OCI-LY7 (cell line): Measurements from ENCODE around the gene DGLUCY. TPM values are rescaled to one million over a fixed set of nuclear protein-coding genes. Genes with fewer than 3 reads are reported as not detected.

Experiments
- BruUV-seq: library from RNA; stranded (reverse); fragments of 400-500 nt; replicated peaks from 2 replicates; lab custom pipeline; 2021; lab: Mats Ljungman, UMichigan
- CTCF ChIA-PET: fragments of 300-600 bp; sonication (Branson Sonifier 250); formaldehyde crosslinking; loops from one replicate; lab custom pipeline; 2022; ENCODE audit warnings: antibody characterized with exemption; ENCODE audit not compliant: unreplicated experiment; lab: Charles Lee
- POLR2A ChIA-PET: fragments of 300-600 bp; sonication (Branson Sonifier 250); formaldehyde crosslinking; loops from one replicate; lab custom pipeline; 2022; ENCODE audit warnings: antibody characterized with exemption; lab: Charles Lee
- DNase-seq: peaks from one replicate; pipeline ENCODE4 v3.0.0-alpha.2; 2015; ENCODE audit warnings: low spot score
- H2AFZ ChIP-seq: fragments of 200-600 bp; sonication (generic), shearing (Covaris generic); 2 replicates; pipeline ENCODE4 v1.6.1; 2014; ENCODE audit warnings: mild to moderate bottlenecking, antibody characterized with exemption, low read length, moderate library complexity
- H3K27ac ChIP-seq: fragments of 200-600 bp; sonication (generic); 2 replicates; pipeline ENCODE4 v1.5.1; 2014; ENCODE audit warnings: mixed run types, low read depth, mild to moderate bottlenecking, moderate library complexity, low read length, inconsistent platforms; ENCODE audit not compliant: poor library complexity, severe bottlenecking
- H3K36me3 ChIP-seq: fragments of 200-600 bp; sonication (generic); 2 replicates; pipeline ENCODE4 v1.6.1; 2014; ENCODE audit warnings: mild to moderate bottlenecking, antibody characterized with exemption, low read length, moderate library complexity, mixed read lengths; ENCODE audit not compliant: insufficient read depth
- H3K4me1 ChIP-seq: fragments of 200-600 bp; sonication (generic); 2 replicates; pipeline ENCODE4 v1.5.1; 2014; ENCODE audit warnings: mild to moderate bottlenecking, low read length; ENCODE audit not compliant: insufficient read depth, poor library complexity, severe bottlenecking
- H3K4me2 ChIP-seq: fragments of 200-600 bp; sonication (generic); 2 replicates; pipeline ENCODE4 v1.6.1; 2014; ENCODE audit warnings: mild to moderate bottlenecking, low read length
- H3K4me3 ChIP-seq: fragments of 200-600 bp; sonication (generic); 2 replicates; pipeline ENCODE4 v1.5.1; 2014; ENCODE audit warnings: mild to moderate bottlenecking, low read depth, low read length; ENCODE audit not compliant: poor library complexity, severe bottlenecking
- H3K79me2 ChIP-seq: fragments of 200-600 bp; sonication (generic); 2 replicates; pipeline ENCODE4 v1.6.1; 2016; ENCODE audit warnings: low read depth, mild to moderate bottlenecking, low read length, moderate library complexity, mixed read lengths; ENCODE audit not compliant: insufficient read depth
- H3K9me2 ChIP-seq: fragments of 200-600 bp; sonication (generic); 2 replicates; pipeline ENCODE4 v1.6.1; 2016; ENCODE audit warnings: mild to moderate bottlenecking, low read length, mixed read lengths; ENCODE audit not compliant: insufficient read depth
- H3K9me3 ChIP-seq: fragments of 200-600 bp; sonication (generic); 2 replicates; pipeline ENCODE4 v1.6.1; 2014; ENCODE audit warnings: mild to moderate bottlenecking, mixed run types, low read length, mixed read lengths
- H4K20me1 ChIP-seq: fragments of 200-600 bp; sonication (generic); 2 replicates; pipeline ENCODE4 v1.6.1; 2014; ENCODE audit warnings: mild to moderate bottlenecking, antibody characterized with exemption, low read length, moderate library complexity, mixed read lengths; ENCODE audit not compliant: insufficient read depth
- EZH2phosphoT487 ChIP-seq: fragments of 200-600 bp; sonication (generic); IDR thresholded peaks from 2 replicates; pipeline ENCODE4 v1.6.1; 2018; ENCODE audit warnings: low read depth, borderline replicate concordance, mild to moderate bottlenecking, mixed run types, antibody characterized with exemption, low read length, moderate library complexity, mixed read lengths
- intact Hi-C: fragments of 100-400 bp; cut with micrococcal nuclease; formaldehyde crosslinking; loops from one replicate; pipeline ENCODE4 v1.10.0; 2022; ENCODE audit not compliant: unreplicated experiment
- total RNA-seq, 2 experiments: library from RNA; depleted of rRNA in 1 of 2; stranded (reverse); fragments of >200 nt in 1 of 2; shearing (Covaris generic) in 1 of 2; gene quantifications; 2 replicates each; pipeline ENCODE4 v1.2.3, GENCODE V29; 2014 to 2022
- TF ChIP-seq, protein P1 (sequence below): fragments of 200-600 bp; sonication (generic); conservative IDR thresholded peaks from 2 replicates; pipeline ENCODE4 v1.5.1; 2014; ENCODE audit warnings: mild to moderate bottlenecking, antibody characterized with exemption, low read length, moderate library complexity, mixed read lengths

Gene DGLUCY
- total RNA-seq, 2 experiments from 2014 or later: 37.6 to 56.8 TPM

DNA sequence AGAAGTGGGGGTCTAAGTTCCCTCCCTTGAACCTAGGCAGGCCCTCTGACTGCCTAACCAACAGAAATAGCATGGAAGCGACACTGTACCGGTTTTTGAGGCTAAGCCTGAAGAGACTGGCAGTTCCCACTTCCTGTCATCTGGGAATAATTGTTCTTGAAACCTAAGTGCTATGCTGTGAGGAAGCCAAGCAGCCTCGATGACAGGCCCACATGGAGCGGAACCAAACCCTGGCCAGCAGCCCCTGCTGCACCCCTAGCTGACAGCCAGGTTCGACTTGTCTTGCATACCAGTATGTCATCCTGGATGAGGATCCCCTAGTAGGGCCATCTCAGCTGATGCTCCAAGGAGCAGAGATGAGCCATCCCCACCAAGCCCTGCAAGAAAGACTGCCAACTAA is 137.0 kb downstream of the DGLUCY start:
- H3K27ac ChIP-seq: peak overlapping the region; percentile 75
- no peaks in the 10 kb centered on the region for H3K79me2 ChIP-seq
- CTCF ChIA-PET: no interaction called here
- no TSS peak for BruUV-seq
- peak overlapping the region; percentile 76 for H3K4me2 ChIP-seq
- H2AFZ ChIP-seq: peak overlapping the region; percentile 97; the same call in 1 of the 2 replicates
- no peaks in the 10 kb centered on the region for H3K9me2 ChIP-seq
- no peak overlapping the region for H3K4me3 ChIP-seq
- POLR2A ChIA-PET: interaction anchor here (2.2 kb wide), 1 partner anchor 9 kb away, joined by 12 read pairs; no protein-coding TSS in a partner anchor
- H3K9me3 ChIP-seq: no peaks in the 10 kb centered on the region
- peaks cover 72% of the 10 kb centered on the region for H3K4me1 ChIP-seq
- intact Hi-C loops: no loop called here
- H4K20me1 ChIP-seq: no peaks in the 10 kb centered on the region
- TF ChIP-seq, protein P1, sequence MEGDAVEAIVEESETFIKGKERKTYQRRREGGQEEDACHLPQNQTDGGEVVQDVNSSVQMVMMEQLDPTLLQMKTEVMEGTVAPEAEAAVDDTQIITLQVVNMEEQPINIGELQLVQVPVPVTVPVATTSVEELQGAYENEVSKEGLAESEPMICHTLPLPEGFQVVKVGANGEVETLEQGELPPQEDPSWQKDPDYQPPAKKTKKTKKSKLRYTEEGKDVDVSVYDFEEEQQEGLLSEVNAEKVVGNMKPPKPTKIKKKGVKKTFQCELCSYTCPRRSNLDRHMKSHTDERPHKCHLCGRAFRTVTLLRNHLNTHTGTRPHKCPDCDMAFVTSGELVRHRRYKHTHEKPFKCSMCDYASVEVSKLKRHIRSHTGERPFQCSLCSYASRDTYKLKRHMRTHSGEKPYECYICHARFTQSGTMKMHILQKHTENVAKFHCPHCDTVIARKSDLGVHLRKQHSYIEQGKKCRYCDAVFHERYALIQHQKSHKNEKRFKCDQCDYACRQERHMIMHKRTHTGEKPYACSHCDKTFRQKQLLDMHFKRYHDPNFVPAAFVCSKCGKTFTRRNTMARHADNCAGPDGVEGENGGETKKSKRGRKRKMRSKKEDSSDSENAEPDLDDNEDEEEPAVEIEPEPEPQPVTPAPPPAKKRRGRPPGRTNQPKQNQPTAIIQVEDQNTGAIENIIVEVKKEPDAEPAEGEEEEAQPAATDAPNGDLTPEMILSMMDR: no peak
- TF ChIP-seq EZH2phosphoT487: no peak
- DNase-seq: no peak
- H3K36me3 ChIP-seq: no peaks in the 10 kb centered on the region

DNA sequence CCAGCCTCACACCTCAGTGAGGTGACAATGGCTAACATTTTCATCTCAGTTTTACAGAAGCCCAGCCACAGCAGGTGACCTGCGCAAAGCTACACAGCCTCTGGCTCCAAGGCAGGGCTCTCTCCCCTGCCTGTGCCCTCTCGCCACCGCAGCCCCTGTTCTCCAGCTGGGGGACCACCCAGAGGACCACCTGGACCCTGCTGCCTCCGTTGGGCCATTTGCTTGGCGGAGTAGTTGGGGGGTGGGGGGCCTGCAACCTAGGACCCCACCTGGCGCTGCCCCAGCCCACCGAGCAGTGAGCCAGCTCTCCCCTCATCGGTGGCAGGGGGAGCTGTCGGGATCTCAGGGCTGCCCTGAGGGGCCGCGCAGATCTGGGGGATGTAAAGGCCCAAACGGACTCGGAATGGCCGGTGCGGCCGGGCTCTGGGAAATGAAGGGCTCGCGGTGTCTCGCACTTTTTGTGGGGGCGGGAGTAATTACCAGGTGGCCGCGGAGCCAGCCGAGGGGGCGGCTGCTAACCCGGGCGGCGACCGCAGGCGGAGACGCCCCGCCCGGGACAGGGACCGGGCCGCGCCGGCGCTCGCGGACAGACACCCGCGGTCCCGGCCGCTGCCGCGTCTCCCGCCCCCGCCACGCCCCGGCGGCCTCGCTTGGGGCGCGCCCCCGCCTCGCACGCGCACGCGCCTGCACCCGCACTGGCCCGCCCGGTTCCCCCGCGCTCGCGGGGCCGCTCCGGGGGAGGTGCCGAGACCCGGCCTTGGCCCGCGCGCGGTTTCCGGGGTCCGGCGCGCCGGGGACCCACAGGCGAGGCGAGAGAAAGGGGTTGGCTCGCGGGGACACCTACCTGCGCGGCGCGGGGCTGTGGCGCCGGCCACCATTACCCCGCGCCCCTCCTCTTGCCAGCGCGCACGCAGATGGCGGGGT is 139.3 kb downstream of the DGLUCY start:
- TF ChIP-seq EZH2phosphoT487: no peak
- TF ChIP-seq, protein P1: peak; percentile 43
- peak overlapping the region; percentile 58 for H3K4me3 ChIP-seq
- POLR2A ChIA-PET: interaction anchor here (0.6 to 2.2 kb wide), 5 partner anchors 8 to 81 kb away, joined by 3 to 12 read pairs (median 3); partner anchors contain the start of gene GPR68
- no peaks in the 10 kb centered on the region for H3K9me2 ChIP-seq
- H3K79me2 ChIP-seq: no peaks in the 10 kb centered on the region
- H2AFZ ChIP-seq: peak overlapping the region; percentile 77
- intact Hi-C loops: no loop called here
- no peaks in the 10 kb centered on the region for H4K20me1 ChIP-seq
- DNase-seq: peak; percentile 40
- no peaks in the 10 kb centered on the region for H3K36me3 ChIP-seq
- CTCF ChIA-PET: interaction anchor here (0.6 to 1.4 kb wide), 3 partner anchors 10 to 39 kb away, joined by 3 read pairs; no protein-coding TSS in a partner anchor
- peaks cover 77% of the 10 kb centered on the region for H3K4me1 ChIP-seq
- H3K4me2 ChIP-seq: peak overlapping the region; percentile 66
- H3K9me3 ChIP-seq: no peaks in the 10 kb centered on the region
- no peak overlapping the region for H3K27ac ChIP-seq
- BruUV-seq: no TSS peak
